Epithelial cell of prostate (primary cell): ENCODE results near the gene ZDHHC20.

Source experiments
- DNase-seq: peaks from one replicate; pipeline ENCODE4 v3.0.0-alpha.2; 2011; ENCODE audit warnings: low read depth, low spot score
- H3K27ac ChIP-seq: fragments of 450-650 bp; 2 replicates; pipeline ENCODE4 v1.5.1; 2017; ENCODE audit warnings: mild to moderate bottlenecking

Gene ZDHHC20

DNA sequence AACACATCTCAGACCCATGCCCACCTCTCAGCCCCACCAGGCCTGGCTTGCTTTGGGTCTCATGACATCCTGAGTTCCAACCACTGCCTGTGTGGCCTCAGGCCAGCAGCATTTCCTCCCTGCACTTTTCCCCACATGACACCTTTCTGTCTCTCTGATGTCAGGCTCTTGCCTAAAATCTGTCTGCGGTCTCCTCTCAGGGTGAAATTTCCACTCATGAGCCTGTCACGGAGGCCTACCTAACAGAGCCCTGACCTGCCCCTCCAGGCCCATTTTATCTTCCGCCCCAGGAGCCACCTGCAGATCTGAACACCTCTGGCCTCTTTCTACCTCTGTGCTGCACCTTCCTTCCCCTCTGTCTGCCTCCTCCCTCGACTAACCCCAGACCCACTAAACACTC lies 93.5 kb downstream of the ZDHHC20 start:
- no peak overlapping the region for H3K27ac ChIP-seq
- no peak for DNase-seq

DNA sequence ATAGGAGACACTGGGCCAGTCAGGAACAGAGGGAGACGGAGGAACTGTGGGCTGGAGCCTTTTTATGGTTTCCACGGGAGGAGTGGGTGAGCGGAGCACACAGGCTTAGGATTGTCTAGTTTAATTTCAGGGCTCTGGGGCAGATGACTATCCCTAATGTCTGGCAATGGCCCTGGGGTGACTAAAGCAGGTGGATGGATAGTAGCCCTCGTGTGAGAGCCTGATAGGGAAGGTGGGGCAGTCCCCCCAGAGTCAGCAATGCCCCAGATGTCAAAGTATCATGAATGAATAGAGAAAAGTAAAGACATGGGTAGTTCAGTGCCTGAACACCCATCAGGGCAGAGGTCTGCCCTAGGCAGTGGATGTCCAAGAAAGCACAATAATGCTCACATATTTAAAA lies 94.2 kb downstream of the ZDHHC20 start:
- no peak for DNase-seq
- no peak overlapping the region for H3K27ac ChIP-seq

DNA sequence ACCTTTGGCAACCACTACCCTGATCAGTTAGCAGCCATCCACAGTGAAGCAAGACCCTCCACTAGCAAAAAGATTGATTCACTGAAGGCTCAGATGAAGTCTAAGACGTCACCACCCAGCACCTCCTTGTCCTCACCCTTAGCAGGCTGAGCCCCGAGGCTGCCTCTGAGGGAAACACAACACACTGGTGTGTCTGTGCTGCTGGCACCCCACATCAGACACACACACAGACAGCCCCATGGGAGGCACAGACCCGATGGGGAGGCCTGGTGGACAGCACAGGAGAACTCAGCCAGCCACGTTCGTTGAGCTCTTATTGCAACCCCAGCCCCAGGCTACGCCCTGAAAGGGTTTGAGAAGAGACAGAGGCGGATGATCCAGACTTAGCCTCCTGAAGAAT lies 94.7 kb downstream of the ZDHHC20 start:
- no peak for DNase-seq
- no peak overlapping the region for H3K27ac ChIP-seq

DNA sequence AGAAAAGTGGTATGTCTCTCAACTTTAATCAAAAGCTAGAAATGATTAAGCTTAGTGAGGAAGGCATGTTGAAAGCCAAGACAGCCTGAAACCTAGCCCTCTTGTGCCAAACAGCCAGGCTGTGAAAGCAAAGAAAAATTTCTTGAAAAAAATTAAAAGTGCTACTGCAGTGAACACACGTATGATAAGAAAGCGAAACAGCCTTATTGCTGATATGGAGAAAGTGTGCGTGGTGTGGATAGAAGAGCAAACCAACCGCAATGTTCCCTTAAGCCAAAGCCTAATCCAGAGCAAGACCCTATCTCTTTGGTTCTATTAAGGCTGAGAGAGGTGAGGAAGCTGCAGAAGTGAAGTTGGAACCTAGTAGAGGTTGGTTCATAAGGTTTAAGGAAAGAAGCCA lies 96.4 kb downstream of the ZDHHC20 start:
- no peak for DNase-seq

DNA sequence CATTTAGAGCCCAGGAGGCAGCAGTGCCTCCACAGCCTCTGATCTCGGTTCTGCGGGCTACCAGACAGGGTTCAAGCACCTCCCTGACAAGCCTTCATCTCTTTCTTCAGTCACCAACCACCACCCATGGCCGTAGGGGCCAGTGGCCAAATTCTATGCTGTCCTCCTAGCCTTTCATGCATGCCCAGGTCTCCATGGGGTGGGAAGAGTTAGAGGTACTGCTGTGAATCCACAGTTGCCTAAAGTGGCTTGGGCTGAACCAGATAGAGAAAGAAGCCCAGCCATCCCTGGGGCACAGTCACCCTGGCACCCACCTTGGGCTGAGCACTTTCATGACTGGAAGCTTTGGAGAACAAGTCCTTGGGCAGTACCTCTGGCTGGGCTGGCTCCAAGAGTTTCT lies 97.4 kb downstream of the ZDHHC20 start:
- H3K27ac ChIP-seq: no peak overlapping the region
- DNase-seq: no peak

More for the DNA sequence above, 96.4 kb downstream of the ZDHHC20 start:
- no peak overlapping the region for H3K27ac ChIP-seq

DNA sequence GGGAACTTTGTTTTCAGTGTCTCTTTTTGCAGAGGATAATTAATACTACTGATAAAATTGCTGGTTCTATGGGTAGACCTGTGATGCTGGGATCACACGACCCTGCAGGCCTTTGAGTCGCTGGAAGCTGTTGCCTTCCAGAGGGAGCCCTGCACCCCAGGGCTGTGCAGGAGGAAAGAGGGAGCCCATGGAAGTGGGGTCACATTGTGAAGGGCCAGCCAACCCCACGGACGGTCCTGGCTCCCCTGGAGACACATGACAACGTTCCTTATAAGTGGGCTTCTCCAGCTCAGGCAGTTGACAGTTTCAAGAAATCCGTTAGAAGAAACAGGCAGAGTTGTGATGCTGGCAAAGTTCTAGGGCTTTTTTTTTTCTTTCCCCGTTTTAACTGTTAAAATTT lies 98.0 kb downstream of the ZDHHC20 start:
- no peak overlapping the region for H3K27ac ChIP-seq
- DNase-seq: no peak

DNA sequence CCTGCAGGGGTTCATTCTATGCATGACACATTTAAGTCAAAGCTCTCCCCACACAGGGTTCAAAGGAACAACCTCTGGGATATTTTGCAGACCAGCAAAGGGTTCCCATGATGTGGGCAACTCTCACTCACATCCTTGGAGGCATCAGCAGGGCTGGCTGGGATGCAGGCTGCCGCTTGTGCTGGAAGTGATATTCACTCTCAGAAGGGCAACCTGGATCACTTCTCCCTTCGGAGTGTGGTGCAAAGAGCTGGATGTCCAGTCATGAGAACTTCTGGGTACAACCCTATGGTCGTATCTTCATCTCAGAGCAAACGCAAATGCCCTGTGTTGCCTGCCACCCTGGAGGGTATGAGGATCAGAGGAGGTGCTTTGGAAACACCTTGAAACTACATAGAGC lies 98.6 kb downstream of the ZDHHC20 start:
- DNase-seq: no peak
- no peak overlapping the region for H3K27ac ChIP-seq

DNA sequence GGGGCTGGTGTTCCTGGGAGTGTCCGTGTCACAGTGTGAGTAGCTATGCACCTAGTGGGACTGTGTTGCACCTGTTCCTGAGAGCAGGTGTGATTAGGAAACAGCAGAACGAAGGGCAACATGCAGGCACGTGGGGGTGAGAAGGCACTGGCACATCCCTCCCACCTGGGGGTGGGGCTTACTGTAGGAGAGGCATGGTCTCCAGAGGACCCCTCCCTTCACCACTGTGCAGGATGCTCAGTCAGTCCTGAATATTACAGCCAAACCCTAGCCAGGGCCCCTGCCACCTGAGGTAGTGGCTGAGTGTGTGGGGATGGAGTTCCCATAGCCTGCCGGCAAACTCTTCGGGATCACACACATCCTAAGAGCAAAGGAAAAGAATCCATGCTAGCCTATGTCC lies 99.2 kb downstream of the ZDHHC20 start:
- H3K27ac ChIP-seq: no peak overlapping the region
- DNase-seq: no peak

DNA sequence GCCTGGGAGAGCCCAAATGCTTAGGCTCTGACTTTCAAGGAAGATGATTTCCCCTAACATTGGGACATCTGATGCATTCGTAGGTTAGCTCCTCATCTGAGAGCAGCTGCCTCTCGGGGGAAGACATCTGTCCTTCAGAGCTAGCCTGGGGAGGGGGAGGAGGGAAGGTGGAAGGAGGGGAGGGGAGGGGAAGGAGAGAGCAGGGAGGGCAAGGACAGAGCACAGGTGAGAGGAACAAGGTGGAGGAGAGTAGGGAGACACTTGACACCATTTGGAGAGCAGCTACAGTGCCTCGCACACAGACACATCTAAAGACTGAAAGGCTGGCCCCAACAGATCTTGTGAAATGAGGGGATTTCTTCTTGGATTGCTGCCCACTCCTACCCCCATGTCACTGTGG lies 103.8 kb downstream of the ZDHHC20 start:
- H3K27ac ChIP-seq: no peak overlapping the region
- DNase-seq: no peak

DNA sequence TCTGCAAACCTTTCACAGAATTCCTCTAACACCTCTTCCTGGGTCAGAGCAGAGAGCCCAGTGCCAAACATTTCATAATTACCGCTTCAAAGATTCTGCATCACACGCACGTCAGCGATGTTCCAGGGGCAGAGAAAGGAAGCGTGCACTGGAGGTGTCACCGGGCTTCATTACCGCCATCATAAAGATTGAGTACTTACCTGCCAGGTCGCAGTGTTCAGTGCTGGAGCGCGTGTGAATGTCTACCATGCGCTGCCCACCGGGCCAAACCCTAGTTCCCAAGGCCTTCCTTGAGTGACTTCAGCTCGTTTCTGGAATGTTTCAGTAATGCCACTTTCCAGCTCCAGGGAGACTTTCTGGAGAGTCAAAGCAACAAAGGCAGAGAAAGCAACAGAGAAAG lies 104.4 kb downstream of the ZDHHC20 start:
- DNase-seq: no peak
- no peak overlapping the region for H3K27ac ChIP-seq

DNA sequence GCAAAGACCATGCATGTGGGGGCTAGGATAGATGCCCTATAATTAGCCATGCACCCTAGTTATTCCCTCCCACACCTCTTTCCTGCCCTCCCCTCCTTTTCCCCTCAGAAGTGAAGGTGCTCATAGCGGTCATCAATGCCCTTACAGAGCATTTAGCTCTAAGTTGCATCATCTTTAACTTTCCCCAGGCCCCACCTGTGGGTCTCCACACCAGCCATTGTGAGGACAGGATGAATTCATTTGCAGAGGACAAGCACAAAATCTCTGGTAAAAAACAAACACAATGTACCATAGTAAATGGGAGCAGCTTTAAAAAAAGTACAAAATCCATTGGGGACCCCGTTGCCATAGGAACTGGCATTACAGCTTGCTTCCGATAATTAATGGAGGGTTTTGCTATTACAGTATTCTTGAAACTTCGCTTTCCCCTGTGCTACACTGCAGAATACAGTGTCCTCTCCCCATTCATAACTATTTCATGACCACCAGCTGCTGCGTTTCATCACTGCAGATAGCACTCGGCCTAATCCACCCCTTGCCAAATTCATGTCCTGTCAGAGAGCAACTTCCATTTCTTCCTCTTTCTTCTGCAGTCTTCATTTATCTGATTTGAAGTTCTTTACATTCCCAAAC lies 110.5 kb downstream of the ZDHHC20 start:
- no peak overlapping the region for H3K27ac ChIP-seq
- DNase-seq: no peak

DNA sequence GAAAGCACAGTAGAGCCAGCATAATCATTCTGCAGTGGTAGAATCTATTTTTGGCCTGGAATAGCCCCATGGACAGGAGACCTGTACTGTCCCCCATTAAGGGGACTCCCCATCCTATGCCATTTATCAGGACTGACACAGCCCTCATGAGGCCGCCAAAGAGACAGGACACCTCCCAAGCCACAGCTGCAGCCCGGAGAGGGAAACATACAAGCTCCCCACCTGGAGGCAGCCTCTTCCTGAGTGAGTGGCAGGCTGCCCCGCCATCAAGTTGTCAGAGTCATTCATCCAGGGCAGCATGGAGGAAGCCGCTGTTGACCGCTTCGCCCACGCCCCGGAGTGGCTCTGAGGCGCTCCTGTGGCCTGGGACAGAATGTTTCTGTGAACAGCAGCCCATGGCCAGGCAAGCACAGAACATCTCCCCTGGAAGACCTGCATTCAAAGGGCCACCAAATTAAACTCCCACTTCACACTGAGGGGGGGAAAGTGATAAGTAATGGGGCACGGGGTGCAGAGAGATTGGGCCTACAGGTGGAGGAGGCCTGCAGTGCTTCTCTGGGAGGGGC lies 111.3 kb downstream of the ZDHHC20 start:
- H3K27ac ChIP-seq: no peak overlapping the region
- no peak for DNase-seq

DNA sequence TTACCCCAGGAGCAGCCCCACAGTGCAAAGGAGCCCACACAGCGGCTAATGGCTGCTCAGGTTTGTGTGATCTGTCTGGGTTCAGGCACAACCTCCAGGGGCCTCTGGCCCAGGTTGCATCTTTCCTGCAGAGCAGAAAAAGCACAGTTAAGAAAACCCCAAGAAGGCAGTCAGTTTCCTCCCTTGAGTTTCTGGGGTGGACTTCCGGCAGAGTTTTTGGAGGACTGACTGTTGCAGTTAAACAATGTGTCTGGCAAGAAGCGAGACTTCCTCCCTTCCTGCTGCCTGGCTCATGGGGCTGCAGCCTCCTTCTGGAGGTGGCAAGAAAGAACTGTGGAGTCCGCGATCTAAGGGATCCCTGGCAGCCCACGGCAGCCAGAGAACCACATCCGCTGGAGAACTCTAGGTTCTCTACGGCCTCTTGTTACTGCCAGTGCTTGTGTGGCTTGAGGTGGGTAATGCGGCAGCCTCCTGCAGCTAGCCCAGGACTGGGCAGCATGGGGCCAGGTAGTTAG lies 114.4 kb downstream of the ZDHHC20 start:
- DNase-seq: no peak
- H3K27ac ChIP-seq: no peak overlapping the region

DNA sequence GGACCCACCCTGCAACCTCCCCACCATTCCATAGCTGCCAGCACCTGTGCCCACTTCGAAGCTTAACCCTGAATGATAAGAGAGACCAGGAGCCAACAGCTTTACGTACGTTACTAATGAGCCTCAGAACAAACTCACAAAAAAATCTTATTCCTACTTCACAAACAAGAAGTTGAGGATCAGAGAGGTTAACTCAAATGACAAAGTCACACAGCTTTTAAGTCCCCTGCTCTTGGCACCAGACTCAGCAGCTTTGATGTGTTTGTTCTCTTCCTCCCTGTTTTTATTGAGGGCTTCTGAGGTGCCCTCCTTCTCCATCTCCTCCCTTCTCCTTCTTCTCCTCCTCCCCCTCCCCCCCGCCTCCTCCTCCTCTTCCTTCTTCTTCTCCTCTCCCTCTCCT lies 115.4 kb downstream of the ZDHHC20 start:
- no peak for DNase-seq
- no peak overlapping the region for H3K27ac ChIP-seq

DNA sequence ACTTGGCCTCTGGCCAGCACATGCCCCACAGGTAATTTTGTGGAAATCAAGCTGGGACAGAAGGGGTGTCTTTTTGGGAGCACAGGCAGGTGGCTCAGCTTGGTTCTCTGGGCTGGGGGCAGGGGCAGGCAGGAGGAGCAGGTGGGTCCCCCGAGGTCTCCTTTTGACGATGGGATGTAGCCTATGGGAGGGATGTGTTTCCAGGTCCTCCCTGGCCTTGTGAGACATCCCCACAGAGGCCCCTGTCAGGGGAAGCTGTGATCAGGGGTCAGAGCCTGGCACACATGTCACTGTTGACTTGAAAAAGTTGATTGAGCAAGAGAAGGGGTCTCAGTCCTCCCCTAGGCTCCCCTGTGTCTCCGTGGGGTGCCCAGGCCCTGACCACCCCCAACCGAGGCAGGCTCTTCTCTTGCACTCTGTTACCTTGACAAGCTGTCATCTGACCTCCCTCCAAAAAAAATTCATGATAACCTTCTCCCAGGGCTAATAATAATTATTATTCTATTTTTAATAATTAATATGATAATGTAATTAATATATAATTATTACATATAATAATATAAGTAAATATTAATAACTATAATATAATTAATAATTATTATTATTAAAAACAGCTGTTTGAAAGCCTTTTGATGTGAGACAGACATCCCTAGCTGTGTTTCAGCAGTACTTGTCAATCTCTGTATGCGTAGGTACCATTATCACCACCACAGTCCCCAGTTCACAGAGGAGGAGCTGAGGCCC lies 116.2 kb downstream of the ZDHHC20 start:
- no peak for DNase-seq
- no peak overlapping the region for H3K27ac ChIP-seq

DNA sequence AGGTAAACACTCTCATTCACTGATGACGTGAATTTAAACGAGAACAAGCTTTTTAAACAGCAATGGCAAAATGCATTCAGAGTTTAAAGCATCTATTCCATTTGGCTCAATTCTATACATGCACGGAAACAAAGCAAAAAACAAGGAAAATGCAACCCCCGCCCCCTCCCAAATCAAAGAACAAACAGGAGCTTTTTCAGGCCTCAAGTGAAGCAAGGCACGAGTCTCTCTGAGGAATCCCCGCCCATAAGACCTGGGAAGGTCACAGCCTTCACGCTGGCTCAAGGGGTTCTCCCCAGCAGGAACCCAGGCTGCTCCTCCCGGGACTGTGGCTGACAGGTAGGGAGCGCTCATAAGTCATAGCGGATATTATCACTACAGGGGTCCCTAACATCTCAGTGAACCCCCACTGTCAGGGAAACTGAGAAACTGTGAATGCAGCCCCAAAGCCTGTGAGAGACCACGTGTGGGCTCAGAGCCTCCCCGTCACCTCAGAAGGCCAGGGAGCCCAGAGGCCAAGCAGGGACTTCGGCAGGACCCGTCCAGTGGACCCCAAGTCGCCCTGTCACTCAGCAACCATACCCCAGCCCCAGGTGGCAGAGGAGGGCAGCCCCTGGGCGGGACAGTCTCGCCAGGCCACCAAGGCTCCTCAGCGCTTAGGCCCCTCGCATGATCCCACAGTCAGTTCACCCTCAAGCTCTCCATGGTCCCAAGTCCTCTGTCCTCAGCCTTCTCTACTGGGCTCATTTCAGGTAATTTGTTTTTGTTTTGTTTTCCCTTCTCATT lies 117.3 kb downstream of the ZDHHC20 start:
- DNase-seq: no peak
- H3K27ac ChIP-seq: no peak overlapping the region

DNA sequence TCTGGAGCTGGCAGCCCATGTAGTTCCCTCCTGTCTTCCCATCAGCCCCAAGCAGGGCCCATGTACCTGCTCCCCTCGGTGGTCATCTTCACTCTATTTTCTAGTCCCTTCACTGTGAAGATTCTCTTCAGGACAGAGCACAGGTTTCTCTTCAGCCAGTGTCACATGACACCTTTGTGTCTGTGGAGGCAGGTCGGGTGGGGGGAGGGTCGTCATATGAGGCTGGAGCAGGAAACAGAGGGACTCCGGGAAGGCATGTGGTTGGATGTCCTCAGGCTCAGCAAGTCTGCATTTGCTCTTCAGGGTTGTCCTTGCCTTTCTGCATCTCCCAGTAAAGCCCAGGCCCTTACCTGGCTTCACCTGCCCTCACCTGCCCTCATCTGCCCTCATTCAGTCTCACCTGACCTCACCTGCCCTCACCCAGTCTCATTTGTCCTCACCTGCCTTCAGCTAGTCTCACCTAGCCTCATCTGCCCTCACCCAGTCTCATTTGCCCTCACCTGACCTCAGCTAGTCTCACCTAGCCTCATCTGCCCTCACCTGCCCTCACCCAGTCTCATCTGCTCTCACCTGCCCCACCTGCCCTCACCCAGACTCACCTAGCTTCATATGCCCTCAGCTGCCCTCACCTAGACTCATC lies 120.3 kb downstream of the ZDHHC20 start:
- no peak for DNase-seq
- H3K27ac ChIP-seq: no peak overlapping the region

DNA sequence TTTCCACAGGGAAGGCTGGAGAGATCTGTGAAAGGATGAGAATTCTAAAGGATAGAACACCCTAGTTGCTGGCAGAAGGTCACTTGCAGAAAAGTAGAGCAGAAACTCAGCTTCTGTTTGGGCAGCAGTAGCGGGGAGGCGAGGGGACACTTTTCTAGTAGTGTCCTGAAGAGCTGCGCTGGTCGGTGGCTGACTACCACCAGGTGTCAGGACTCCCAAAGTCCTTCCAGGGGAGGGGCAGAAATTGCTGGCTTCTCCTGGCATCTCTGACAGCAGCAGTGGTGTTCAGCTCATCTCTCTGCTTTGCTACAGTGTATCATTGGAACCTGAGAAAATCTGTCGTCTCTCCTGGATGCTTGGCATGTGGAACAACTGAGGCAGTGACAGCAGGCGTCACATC lies 120.9 kb downstream of the ZDHHC20 start:
- DNase-seq: no peak
- H3K27ac ChIP-seq: no peak overlapping the region

DNA sequence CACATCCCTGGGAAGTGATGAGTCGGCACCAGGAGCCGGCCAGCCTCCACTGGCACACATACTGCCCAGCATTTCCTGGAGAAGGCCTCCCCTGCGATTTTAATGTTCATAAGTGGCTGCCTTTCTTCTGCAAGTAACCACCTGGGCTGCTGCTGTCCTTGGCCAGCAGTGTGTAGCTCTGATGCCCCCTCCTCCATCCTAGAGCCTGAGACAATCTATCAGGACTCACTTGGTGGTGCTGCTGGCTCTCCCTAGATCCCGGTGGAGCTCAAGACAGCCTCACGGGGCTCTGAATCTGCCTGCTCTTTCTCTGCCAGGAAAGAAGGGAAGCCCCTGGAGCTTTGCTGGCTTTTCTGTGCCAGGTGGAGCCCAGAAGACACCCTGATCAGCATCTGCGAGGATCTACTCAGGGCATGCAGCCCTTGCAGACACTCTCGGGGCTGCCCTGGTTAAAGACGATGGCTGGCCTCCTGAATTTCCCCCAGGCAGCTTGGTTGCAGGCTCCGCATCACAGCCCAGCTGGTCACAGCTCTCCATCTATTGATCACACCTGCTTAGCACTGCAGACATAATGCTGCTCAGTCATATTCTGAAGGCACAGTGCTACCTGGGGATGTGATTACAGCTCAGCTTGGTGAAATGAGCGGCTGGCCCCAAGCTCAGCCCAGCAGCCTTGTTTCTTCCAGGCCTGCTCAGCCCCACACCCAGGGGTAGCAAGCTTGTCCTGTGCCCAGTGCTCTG lies 122.3 kb downstream of the ZDHHC20 start:
- DNase-seq: no peak
- H3K27ac ChIP-seq: no peak overlapping the region

DNA sequence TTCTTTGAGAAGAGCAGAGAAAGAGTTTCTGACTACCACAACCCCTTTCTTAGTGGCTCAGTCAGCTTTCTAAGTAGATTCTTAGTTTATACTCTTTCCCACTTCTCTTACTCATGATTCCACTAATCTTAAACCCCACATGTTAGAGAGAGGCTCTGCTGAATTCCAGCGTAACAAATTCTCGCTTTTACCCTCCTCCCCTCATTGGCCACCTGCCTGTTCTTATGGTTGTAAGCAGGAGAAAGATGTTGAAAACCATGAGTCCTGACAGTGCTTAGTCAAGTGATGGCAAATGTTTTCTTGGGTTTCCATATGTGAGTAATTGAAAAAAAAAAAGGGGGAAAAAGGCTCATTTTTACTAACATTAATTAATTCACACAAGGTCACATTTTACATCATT lies 125.9 kb downstream of the ZDHHC20 start:
- H3K27ac ChIP-seq: no peak overlapping the region
- DNase-seq: no peak
